Gastroesophageal sphincter (tissue), 4 donors: Measurements from ENCODE around the gene C3AR1. TPM values are rescaled to one million over a fixed set of nuclear protein-coding genes. Genes with fewer than 3 reads are reported as not detected.

Experiments used
- ATAC-seq: fragments of 150-250 bp; one replicate; pipeline ENCODE4 v1.9.1; 2016; ENCODE audit warnings: mild to moderate bottlenecking, moderate library complexity
- H3K27ac ChIP-seq, 4 donors: fragments of 200-600 bp; sonication (generic) in 3 of 4; 1 replicate in 3 of 4; 2 replicates in 1 of 4; pipeline ENCODE4 v1.5.1; 2016 to 2019
- H3K27me3 ChIP-seq: fragments of 200-600 bp; sonication (generic); one replicate; pipeline ENCODE4 v1.5.1; 2019
- H3K36me3 ChIP-seq, 2 donors: fragments of 200-600 bp; sonication (generic); one replicate each; pipeline ENCODE4 v1.5.1; 2019; ENCODE audit warnings: control low read depth in 1 of 2
- H3K4me1 ChIP-seq, 3 donors: fragments of 200-600 bp; sonication (generic); 1 replicate in 2 of 3; 2 replicates in 1 of 3; pipeline ENCODE4 v1.5.1; 2016 to 2019; ENCODE audit warnings: control low read depth in 2 of 3
- H3K4me3 ChIP-seq, 2 donors: fragments of 200-600 bp; sonication (generic); one replicate each; pipeline ENCODE4 v1.5.1; 2019; ENCODE audit warnings: mild to moderate bottlenecking in 1 of 2, moderate library complexity in 1 of 2
- H3K9me3 ChIP-seq, 3 donors: fragments of 200-600 bp; sonication (generic); one replicate each; pipeline ENCODE4 v1.5.1; 2017 to 2019; ENCODE audit warnings: control low read depth in 2 of 3
- EP300 ChIP-seq: sonication (generic); formaldehyde crosslinking; IDR thresholded peaks from one replicate; pipeline ENCODE4 v1.6.1; 2017; ENCODE audit warnings: antibody characterized with exemption, mild to moderate bottlenecking
- POLR2A ChIP-seq, 2 donors: fragments of 450-650 bp; IDR thresholded peaks; one replicate each; pipeline ENCODE4 v1.6.1; 2017; ENCODE audit warnings: antibody characterized with exemption in 2 of 2, mild to moderate bottlenecking in 2 of 2, moderate library complexity in 1 of 2
- POLR2AphosphoS5 ChIP-seq: sonication (generic); formaldehyde crosslinking; IDR thresholded peaks from one replicate; pipeline ENCODE4 v1.6.1; 2017; ENCODE audit warnings: antibody characterized with exemption
- WGBS, 2 donors: methylation state at CpG; one replicate each; pipeline ENCODE4 v1.1.5; 2018; ENCODE audit warnings: low coverage in 1 of 2; 5-methylcytosine and 5-hydroxymethylcytosine counted together
- total RNA-seq, 4 donors: library from RNA; depleted of rRNA; stranded (reverse); fragments of >200 nt; gene quantifications; one replicate each; pipeline ENCODE4 v1.1.0, GENCODE V29; 2016
- TF ChIP-seq, protein P1 (sequence below), 4 experiments: fragments of 200-600 bp in 2 of 4; fragments of 450-650 bp in 2 of 4; sonication (generic) in 1 of 4; IDR thresholded peaks; one replicate each; pipeline ENCODE4 v1.5.1; 2017 to 2019; ENCODE audit warnings: antibody characterized with exemption in 4 of 4, mild to moderate bottlenecking in 2 of 4, moderate library complexity in 2 of 4

C3AR1 gene
- total RNA-seq, 4 donors from 2014 or later, result 1.6 to 16.7 (median 7.6) TPM

DNA sequence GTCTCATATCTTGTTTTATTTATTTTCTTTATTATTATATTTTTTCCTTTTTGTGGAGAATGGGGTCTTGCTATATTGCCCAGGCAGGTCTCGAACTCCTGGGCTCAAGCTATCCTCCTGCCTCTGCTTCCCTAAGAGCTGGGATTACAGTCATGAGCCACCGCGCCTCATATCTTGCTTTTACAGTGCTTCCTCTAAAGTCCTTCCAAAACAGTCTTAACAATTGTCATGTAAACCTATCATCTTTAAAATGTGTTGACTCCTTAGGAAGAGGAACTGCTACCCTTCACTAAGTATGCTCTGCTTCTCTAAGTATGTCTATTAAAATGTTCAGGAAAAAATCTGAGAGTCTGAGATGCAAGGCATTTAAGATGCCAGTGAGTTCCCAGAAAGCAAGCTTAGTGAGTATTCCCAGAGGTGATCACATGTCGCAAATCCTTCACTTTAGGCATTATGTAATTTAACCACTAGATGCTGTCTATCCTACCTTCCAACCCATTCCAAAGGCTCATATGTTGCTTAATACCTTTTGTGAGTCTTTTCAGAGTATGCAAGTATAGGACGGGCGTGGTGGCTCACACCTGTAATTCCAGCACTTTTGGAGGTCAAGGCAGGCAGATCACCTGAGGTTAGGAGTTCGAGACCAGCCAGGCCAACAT is 53.4 kb downstream of the C3AR1 start:
- H3K27ac ChIP-seq, result no peak overlapping the region
- H3K27me3 ChIP-seq, result peaks cover 76% of the 10 kb centered on the region
- no peaks in the 10 kb centered on the region for H3K9me3 ChIP-seq
- no peaks in the 10 kb centered on the region for H3K36me3 ChIP-seq
- no peak overlapping the region for H3K4me3 ChIP-seq
- 79 to 84% methylated on average over 2 to 7 of the region's 7 CpGs for WGBS, 2 donors
- ATAC-seq, result no peak
- no peaks in the 10 kb centered on the region for H3K4me1 ChIP-seq
- TF ChIP-seq POLR2AphosphoS5 (no peak), POLR2A (IDR thresholded peaks at IDR 0.05) (no peak), EP300 (no peak)
- TF ChIP-seq, protein P1, sequence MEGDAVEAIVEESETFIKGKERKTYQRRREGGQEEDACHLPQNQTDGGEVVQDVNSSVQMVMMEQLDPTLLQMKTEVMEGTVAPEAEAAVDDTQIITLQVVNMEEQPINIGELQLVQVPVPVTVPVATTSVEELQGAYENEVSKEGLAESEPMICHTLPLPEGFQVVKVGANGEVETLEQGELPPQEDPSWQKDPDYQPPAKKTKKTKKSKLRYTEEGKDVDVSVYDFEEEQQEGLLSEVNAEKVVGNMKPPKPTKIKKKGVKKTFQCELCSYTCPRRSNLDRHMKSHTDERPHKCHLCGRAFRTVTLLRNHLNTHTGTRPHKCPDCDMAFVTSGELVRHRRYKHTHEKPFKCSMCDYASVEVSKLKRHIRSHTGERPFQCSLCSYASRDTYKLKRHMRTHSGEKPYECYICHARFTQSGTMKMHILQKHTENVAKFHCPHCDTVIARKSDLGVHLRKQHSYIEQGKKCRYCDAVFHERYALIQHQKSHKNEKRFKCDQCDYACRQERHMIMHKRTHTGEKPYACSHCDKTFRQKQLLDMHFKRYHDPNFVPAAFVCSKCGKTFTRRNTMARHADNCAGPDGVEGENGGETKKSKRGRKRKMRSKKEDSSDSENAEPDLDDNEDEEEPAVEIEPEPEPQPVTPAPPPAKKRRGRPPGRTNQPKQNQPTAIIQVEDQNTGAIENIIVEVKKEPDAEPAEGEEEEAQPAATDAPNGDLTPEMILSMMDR (IDR thresholded peaks at IDR 0.05), result no peak

DNA sequence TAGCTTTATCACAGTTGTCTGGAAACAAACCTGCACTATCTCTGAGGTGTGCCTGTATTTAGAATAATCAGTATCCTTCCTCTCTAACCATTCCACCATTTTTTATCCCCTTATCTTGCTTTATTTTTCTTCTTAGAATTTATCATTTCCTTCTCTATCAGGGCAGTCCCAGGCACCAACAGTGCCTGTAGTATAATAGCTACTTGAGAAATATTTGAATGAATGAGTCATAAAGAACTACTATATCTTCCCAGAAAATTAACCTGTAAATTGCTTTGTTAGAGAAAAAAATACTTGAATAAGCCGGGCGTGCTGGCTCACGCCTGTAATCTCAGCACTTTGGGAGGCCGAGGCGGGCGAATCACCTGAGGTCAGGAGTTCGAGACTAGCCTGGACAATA is 54.8 kb downstream of the C3AR1 start:
- no peaks in the 10 kb centered on the region for H3K4me1 ChIP-seq
- no peak for ATAC-seq
- WGBS, 2 donors, result 90 to 100% methylated on average over 1 to 7 of the region's 7 CpGs
- no peaks in the 10 kb centered on the region for H3K9me3 ChIP-seq
- no peak overlapping the region for H3K27ac ChIP-seq
- no peaks in the 10 kb centered on the region for H3K36me3 ChIP-seq
- no peak for TF ChIP-seq POLR2AphosphoS5
- no peak for TF ChIP-seq EP300
- TF ChIP-seq, protein P1 (IDR thresholded peaks at IDR 0.05), result no peak
- no peak for TF ChIP-seq POLR2A (IDR thresholded peaks at IDR 0.05)
- H3K4me3 ChIP-seq, result no peak overlapping the region
- peaks cover 61% of the 10 kb centered on the region for H3K27me3 ChIP-seq

Other genes starting within 250 kb of the C3AR1 start
- gene SLC2A14, start 193.4 kb downstream of the C3AR1 start, total RNA-seq, result 1 to 10 TPM in 2 of 4 donors, not detected in 2; 1.2 to 2.6 TPM
- 10 to 100 TPM; 11.5 to 46.6 (median 12.8) TPM for gene SLC2A3, start 130.2 kb downstream of the C3AR1 start, total RNA-seq
- 10 to 100 TPM; 16.4 to 28.2 (median 20.4) TPM for gene FOXJ2, start 33.6 kb downstream of the C3AR1 start, total RNA-seq
- gene NECAP1, start 15.9 kb upstream of the C3AR1 start, total RNA-seq, result 10 to 100 TPM; 24.5 to 60.1 (median 41.2) TPM
- 1 to 10 TPM in 3 of 4 donors, not detected in 1; 1.5 to 4.0 (median 3.0) TPM for gene CLEC4A, start 57.3 kb upstream of the C3AR1 start, total RNA-seq
- gene ZNF705A, start 90.7 kb upstream of the C3AR1 start, total RNA-seq, result not detected
- not detected for gene FAM90A1, start 161.3 kb upstream of the C3AR1 start, total RNA-seq